ENCODE data around the gene AUNIP. TPM values are rescaled to one million over a fixed set of nuclear protein-coding genes. Genes with fewer than 3 reads are reported as not detected.

The AUNIP gene
- total RNA-seq, 2 experiments from 2014 or later = 8.8 to 10.3 TPM

DNA sequence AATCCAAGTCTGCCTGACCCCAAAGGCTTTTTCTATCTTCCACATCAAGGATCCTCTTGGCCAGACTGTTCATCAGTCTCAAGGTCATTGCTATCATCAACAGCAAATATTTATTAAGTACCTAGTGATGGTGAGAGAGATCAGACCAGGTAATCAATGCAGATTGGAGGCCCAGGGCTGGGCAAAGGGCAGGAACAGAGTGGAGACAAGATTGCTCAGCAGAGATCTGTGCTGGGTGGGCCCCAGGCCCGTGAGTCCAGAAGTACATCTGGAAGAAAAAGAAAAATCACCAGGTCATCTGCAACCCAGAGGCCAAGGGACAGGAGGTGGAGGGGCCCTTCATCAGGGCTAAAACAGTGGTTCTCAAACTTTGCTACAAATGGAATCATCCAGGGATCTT, 26.3 kb upstream of the AUNIP start:
- TF ChIP-seq, protein P1, sequence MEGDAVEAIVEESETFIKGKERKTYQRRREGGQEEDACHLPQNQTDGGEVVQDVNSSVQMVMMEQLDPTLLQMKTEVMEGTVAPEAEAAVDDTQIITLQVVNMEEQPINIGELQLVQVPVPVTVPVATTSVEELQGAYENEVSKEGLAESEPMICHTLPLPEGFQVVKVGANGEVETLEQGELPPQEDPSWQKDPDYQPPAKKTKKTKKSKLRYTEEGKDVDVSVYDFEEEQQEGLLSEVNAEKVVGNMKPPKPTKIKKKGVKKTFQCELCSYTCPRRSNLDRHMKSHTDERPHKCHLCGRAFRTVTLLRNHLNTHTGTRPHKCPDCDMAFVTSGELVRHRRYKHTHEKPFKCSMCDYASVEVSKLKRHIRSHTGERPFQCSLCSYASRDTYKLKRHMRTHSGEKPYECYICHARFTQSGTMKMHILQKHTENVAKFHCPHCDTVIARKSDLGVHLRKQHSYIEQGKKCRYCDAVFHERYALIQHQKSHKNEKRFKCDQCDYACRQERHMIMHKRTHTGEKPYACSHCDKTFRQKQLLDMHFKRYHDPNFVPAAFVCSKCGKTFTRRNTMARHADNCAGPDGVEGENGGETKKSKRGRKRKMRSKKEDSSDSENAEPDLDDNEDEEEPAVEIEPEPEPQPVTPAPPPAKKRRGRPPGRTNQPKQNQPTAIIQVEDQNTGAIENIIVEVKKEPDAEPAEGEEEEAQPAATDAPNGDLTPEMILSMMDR (IDR thresholded peaks at IDR 0.05) = no peak
- Mint-ChIP-seq H3K4me1 (ENCODE audit: low read depth) (no peaks in the 10 kb centered on the region), H3K9me3 (no peaks in the 10 kb centered on the region), H3K27ac (no peak overlapping the region), H3K27me3 (no peaks in the 10 kb centered on the region), H3K4me3 (no peak overlapping the region), H3K36me3 (ENCODE audit: low read depth) (no peaks in the 10 kb centered on the region)
- POLR2A ChIA-PET = interaction anchor here (0.6 kb wide), 1 partner anchor 11 kb away, joined by 3 read pairs; no protein-coding TSS in a partner anchor
- DNase-seq = no peak
- intact Hi-C loops (cut with micrococcal nuclease) = no loop called here
- CTCF ChIA-PET = interaction anchor here (1.3 to 3.1 kb wide), 2 partner anchors 8 to 10 kb away, joined by 3 to 15 read pairs; no protein-coding TSS in a partner anchor
- ATAC-seq = no peak

- intact Hi-C loops (cut with micrococcal nuclease) = no loop called here
- no peaks in the 10 kb centered on the region for H3K4me1 Mint-ChIP-seq (ENCODE audit: low read depth)
- H3K4me3 Mint-ChIP-seq = no peak overlapping the region
- H3K27ac Mint-ChIP-seq = no peak overlapping the region
- peaks cover under 1% of the 10 kb centered on the region for H3K27me3 Mint-ChIP-seq
- CTCF ChIA-PET = interaction anchor here (1.5 kb wide), 1 partner anchor 14 kb away, joined by 8 read pairs; no protein-coding TSS in a partner anchor
- H3K36me3 Mint-ChIP-seq (ENCODE audit: low read depth) = no peaks in the 10 kb centered on the region
- DNase-seq (no peak), ATAC-seq (no peak)
- no peaks in the 10 kb centered on the region for H3K9me3 Mint-ChIP-seq
- TF ChIP-seq, protein P1 (IDR thresholded peaks at IDR 0.05) = no peak
- POLR2A ChIA-PET = interaction anchor here (1.1 to 1.6 kb wide), 3 partner anchors 12 to 17 kb away, joined by 3 read pairs; no protein-coding TSS in a partner anchor
Measured at GRCh38 chr1:25881266-25881665, 22.0 kb upstream of the AUNIP start.

- Mint-ChIP-seq H3K9me3 (no peaks in the 10 kb centered on the region), H3K4me1 (ENCODE audit: low read depth) (peaks cover 3% of the 10 kb centered on the region), H3K36me3 (ENCODE audit: low read depth) (no peaks in the 10 kb centered on the region), H3K4me3 (no peak overlapping the region), H3K27ac (no peak overlapping the region), H3K27me3 (peaks cover 4% of the 10 kb centered on the region)
- intact Hi-C loops (cut with micrococcal nuclease) = no loop called here
- POLR2A ChIA-PET = interaction anchor here (1.1 kb wide), 1 partner anchor 18 kb away, joined by 3 read pairs; no protein-coding TSS in a partner anchor
- TF ChIP-seq, protein P1 (IDR thresholded peaks at IDR 0.05) = no peak
- ATAC-seq (no peak), DNase-seq (no peak)
- CTCF ChIA-PET = interaction anchor here (1.0 kb wide), 1 partner anchor 117 kb away, joined by 3 read pairs; the partner anchor contains the start of gene PAFAH2
Measured at GRCh38 chr1:25880518-25880917, 21.3 kb upstream of the AUNIP start.

DNA sequence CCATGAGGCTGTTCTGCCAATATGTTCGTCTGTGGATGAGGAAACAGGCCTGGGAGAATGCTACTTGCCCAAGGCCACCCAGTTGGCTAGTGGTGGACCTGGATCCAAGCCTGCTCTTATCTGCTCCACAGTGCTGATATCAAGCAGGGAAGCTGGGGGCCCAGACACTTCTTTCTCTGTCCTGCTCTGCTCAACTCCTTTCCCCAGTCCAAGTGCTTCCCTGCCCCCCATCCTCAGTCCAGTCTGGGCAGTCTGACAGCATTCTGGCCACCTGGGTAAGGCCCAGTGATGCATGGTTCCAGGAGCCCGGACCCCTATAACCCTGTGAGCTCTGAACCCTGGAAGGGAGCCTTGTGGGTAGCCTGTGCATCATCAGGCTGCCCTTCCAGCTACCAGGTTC, 20.4 kb upstream of the AUNIP start:
- peaks cover 3% of the 10 kb centered on the region for H3K4me1 Mint-ChIP-seq (ENCODE audit: low read depth)
- DNase-seq (no peak), ATAC-seq (no peak)
- ChIA-PET CTCF (interaction anchor here (1.0 to 2.2 kb wide), 2 partner anchors 16 to 118 kb away, joined by 3 to 20 read pairs; partner anchors contain the start of gene PAFAH2), POLR2A (interaction anchor here (1.2 kb wide), 1 partner anchor 16 kb away, joined by 4 read pairs; no protein-coding TSS in a partner anchor)
- intact Hi-C loops (cut with micrococcal nuclease) = no loop called here
- no peak overlapping the region for H3K4me3 Mint-ChIP-seq
- peaks cover 4% of the 10 kb centered on the region for H3K27me3 Mint-ChIP-seq
- no peaks in the 10 kb centered on the region for H3K36me3 Mint-ChIP-seq (ENCODE audit: low read depth)
- TF ChIP-seq, protein P1 (IDR thresholded peaks at IDR 0.05) = no peak
- H3K27ac Mint-ChIP-seq = no peak overlapping the region
- H3K9me3 Mint-ChIP-seq = no peaks in the 10 kb centered on the region

DNA sequence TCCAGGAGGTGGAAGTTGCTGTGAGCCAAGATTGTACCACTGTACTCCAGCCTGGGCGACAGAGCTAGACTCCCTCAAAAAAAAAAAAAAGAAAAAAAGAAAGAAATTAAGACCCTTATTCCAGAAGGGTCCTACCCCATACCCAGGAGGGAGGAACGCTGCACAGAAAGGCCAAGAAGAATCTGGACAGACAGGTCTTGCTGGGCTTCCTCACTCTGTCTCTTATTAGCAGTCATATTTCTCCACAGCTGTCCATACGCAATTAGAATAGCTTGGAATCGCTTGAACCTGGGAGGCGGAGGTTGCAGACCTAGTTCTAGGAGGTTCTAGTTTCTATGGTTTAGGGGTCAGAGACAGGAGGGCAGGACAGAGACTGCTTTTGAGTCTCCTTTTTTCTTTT, 19.4 kb upstream of the AUNIP start:
- peaks cover 3% of the 10 kb centered on the region for H3K4me1 Mint-ChIP-seq (ENCODE audit: low read depth)
- POLR2A ChIA-PET = no interaction called here
- H3K9me3 Mint-ChIP-seq = no peaks in the 10 kb centered on the region
- H3K36me3 Mint-ChIP-seq (ENCODE audit: low read depth) = no peaks in the 10 kb centered on the region
- CTCF ChIA-PET = interaction anchor here (2.2 kb wide), 1 partner anchor 17 kb away, joined by 20 read pairs; no protein-coding TSS in a partner anchor
- DNase-seq (no peak), ATAC-seq (no peak)
- H3K27ac Mint-ChIP-seq = no peak overlapping the region
- peaks cover 4% of the 10 kb centered on the region for H3K27me3 Mint-ChIP-seq
- TF ChIP-seq, protein P1 (IDR thresholded peaks at IDR 0.05) = no peak
- no peak overlapping the region for H3K4me3 Mint-ChIP-seq
- intact Hi-C loops (cut with micrococcal nuclease) = no loop called here
